ENCODE data around the gene RERG. TPM values are rescaled to one million over a fixed set of nuclear protein-coding genes. Genes with fewer than 3 reads are reported as not detected.

The RERG gene
- total RNA-seq, 1 donor from 2014 or later: 19.6 TPM

GRCh38 chr12:15208140-15208539 is 13.1 kb downstream of the RERG start:
- TF ChIP-seq, protein P1, sequence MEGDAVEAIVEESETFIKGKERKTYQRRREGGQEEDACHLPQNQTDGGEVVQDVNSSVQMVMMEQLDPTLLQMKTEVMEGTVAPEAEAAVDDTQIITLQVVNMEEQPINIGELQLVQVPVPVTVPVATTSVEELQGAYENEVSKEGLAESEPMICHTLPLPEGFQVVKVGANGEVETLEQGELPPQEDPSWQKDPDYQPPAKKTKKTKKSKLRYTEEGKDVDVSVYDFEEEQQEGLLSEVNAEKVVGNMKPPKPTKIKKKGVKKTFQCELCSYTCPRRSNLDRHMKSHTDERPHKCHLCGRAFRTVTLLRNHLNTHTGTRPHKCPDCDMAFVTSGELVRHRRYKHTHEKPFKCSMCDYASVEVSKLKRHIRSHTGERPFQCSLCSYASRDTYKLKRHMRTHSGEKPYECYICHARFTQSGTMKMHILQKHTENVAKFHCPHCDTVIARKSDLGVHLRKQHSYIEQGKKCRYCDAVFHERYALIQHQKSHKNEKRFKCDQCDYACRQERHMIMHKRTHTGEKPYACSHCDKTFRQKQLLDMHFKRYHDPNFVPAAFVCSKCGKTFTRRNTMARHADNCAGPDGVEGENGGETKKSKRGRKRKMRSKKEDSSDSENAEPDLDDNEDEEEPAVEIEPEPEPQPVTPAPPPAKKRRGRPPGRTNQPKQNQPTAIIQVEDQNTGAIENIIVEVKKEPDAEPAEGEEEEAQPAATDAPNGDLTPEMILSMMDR (IDR thresholded peaks at IDR 0.05): peak; percentile 28

GRCh38 chr12:15206831-15207389 is 14.3 kb downstream of the RERG start:
- intact Hi-C loops (cut with DNase I): no loop called here
- Histone ChIP-seq H3K27me3 (no peaks in the 10 kb centered on the region), H3K9me3 (no peaks in the 10 kb centered on the region), H3K4me3 (no peak overlapping the region), H3K27ac (peak overlapping the region; percentile 38), H3K36me3 (no peaks in the 10 kb centered on the region), H3K4me1 (peaks cover 7% of the 10 kb centered on the region)
- TF ChIP-seq, protein P1 (IDR thresholded peaks at IDR 0.05): no peak
- DNase-seq (no peak), ATAC-seq (no peak)

More at GRCh38 chr12:15208140-15208539, 13.1 kb downstream of the RERG start:
- Histone ChIP-seq H3K36me3 (no peaks in the 10 kb centered on the region), H3K4me3 (no peak overlapping the region), H3K4me1 (peaks cover 7% of the 10 kb centered on the region), H3K27ac (peak overlapping the region; percentile 24), H3K9me3 (no peaks in the 10 kb centered on the region), H3K27me3 (no peaks in the 10 kb centered on the region)
- no peak for DNase-seq
- intact Hi-C loops (cut with DNase I): no loop called here
- ATAC-seq: no peak

DNA sequence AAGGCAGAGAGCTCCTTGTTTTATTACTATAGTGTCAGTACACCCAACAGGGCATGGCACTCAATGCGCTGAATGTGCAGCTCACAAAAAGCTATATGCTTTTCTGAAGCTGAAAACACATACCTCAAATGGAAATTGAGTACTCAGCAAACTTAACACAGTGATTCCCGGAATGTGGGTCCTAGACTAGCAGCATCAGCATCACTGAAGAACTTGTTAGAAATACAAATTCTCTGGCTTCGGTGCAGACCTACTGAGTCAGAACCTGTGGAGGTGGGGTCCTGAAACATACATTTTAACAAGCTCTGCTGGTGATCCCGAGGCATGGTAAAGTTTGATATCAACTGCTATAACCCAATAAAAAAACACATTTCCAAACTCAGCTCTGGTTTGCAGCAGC is 14.9 kb downstream of the RERG start:
- peaks cover 7% of the 10 kb centered on the region for H3K4me1 ChIP-seq
- H3K27ac ChIP-seq: peak overlapping the region; percentile 26
- intact Hi-C loops (cut with DNase I): no loop called here

GRCh38 chr12:15205341-15206010 is 15.7 kb downstream of the RERG start:
- Histone ChIP-seq H3K4me3 (no peak overlapping the region), H3K36me3 (no peaks in the 10 kb centered on the region), H3K27me3 (no peaks in the 10 kb centered on the region), H3K4me1 (peaks cover 2% of the 10 kb centered on the region), H3K9me3 (no peaks in the 10 kb centered on the region), H3K27ac (peak overlapping the region; percentile 37)
- TF ChIP-seq, protein P1 (IDR thresholded peaks at IDR 0.05): no peak
- no peak for DNase-seq
- intact Hi-C loops (cut with DNase I): no loop called here
- ATAC-seq: no peak

More for the DNA sequence above, 14.9 kb downstream of the RERG start:
- ATAC-seq: no peak
- H3K36me3 ChIP-seq: no peaks in the 10 kb centered on the region
- TF ChIP-seq, protein P1 (IDR thresholded peaks at IDR 0.05): no peak
- no peaks in the 10 kb centered on the region for H3K9me3 ChIP-seq
- no peak overlapping the region for H3K4me3 ChIP-seq
- no peaks in the 10 kb centered on the region for H3K27me3 ChIP-seq
- no peak for DNase-seq

GRCh38 chr12:15201456-15201855 is 19.8 kb downstream of the RERG start:
- TF ChIP-seq, protein P1 (IDR thresholded peaks at IDR 0.05): no peak
- no peak overlapping the region for H3K4me3 ChIP-seq
- H3K4me1 ChIP-seq: peaks cover under 1% of the 10 kb centered on the region
- no peaks in the 10 kb centered on the region for H3K27me3 ChIP-seq
- ATAC-seq (no peak), DNase-seq (no peak)
- intact Hi-C loops (cut with DNase I): no loop called here
- no peaks in the 10 kb centered on the region for H3K36me3 ChIP-seq
- H3K9me3 ChIP-seq: no peaks in the 10 kb centered on the region
- no peak overlapping the region for H3K27ac ChIP-seq

Measured in upper lobe of right lung (tissue), 1 donor.